Keratinocyte (primary cell): ENCODE data around the gene TTC13.

ENCODE experiments used
- CTCF ChIP-seq, 3 experiments: IDR thresholded peaks in 1 of 3; conservative IDR thresholded peaks in 1 of 3; optimal IDR thresholded peaks in 1 of 3; 2 replicates in 2 of 3; 3 replicates in 1 of 3; pipeline versions ENCODE3 to v1.5.1; 2011; ENCODE audit warnings: low read length in 3 of 3, mild to moderate bottlenecking in 3 of 3, moderate library complexity in 2 of 3, control low read depth in 1 of 3, inconsistent platforms in 1 of 3; ENCODE audit not compliant: insufficient read depth in 2 of 3; ENCODE audit errors: extremely low read depth in 1 of 3
- EZH2 ChIP-seq: IDR thresholded peaks from one replicate; pipeline ENCODE4 v1.6.1; 2012; ENCODE audit warnings: inconsistent platforms, mild to moderate bottlenecking, low read length, moderate library complexity

DNA sequence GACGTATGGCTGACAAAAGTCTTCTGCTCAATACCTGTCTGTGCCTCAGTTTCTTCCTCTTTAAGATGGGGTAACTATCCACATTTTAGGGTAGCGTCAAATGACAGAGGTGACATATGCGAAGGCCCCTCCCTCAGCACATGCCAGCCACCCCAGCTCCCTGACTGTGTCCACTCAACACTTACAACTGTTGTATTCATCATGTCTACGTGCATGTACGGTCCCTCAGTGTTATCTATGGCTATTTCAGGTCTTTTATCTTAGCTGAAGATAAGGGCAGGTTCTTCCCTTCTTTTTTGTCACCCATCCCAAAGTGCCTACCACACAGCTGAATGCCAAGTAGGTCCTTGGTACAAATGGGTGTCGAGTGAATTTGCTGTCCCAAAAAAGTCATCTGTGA lies 102.0 kb downstream of the TTC13 start:
- TF ChIP-seq EZH2 (no peak), CTCF (optimal IDR thresholded peaks at IDR 0.05 in 1 of 3, IDR thresholded peaks at IDR 0.05 in 1 of 3, conservative IDR thresholded peaks at IDR 0.05 in 1 of 3; ENCODE audit: extremely low read depth in 1 of 3, insufficient read depth in 2 of 3, low read length in 3 of 3) (no peak)
